Activated CD8-positive, alpha-beta memory T cell treated with anti-CD3 and anti-CD28 coated beads for 36 hours (primary cell): ENCODE data around the gene P2RY13. TPM values are rescaled to one million over a fixed set of nuclear protein-coding genes. Genes with fewer than 3 reads are reported as not detected.

Source experiments
- CTCF ChIA-PET: fragments of 350-600 bp; sonication (Branson Sonifier 250); formaldehyde crosslinking; loops from one replicate; lab custom pipeline; 2021; ENCODE audit warnings: antibody characterized with exemption; lab: Charles Lee
- POLR2A ChIA-PET: fragments of 350-600 bp; sonication (Branson Sonifier 250); formaldehyde crosslinking; loops from one replicate; lab custom pipeline; 2021; ENCODE audit warnings: antibody characterized with exemption; lab: Charles Lee
- total RNA-seq, 2 experiments: library from RNA; stranded (reverse); gene quantifications; one replicate each; pipeline ENCODE4 v1.2.3, GENCODE V29; 2021

P2RY13 gene
- total RNA-seq, 2 experiments from 2014 or later: not detected

DNA sequence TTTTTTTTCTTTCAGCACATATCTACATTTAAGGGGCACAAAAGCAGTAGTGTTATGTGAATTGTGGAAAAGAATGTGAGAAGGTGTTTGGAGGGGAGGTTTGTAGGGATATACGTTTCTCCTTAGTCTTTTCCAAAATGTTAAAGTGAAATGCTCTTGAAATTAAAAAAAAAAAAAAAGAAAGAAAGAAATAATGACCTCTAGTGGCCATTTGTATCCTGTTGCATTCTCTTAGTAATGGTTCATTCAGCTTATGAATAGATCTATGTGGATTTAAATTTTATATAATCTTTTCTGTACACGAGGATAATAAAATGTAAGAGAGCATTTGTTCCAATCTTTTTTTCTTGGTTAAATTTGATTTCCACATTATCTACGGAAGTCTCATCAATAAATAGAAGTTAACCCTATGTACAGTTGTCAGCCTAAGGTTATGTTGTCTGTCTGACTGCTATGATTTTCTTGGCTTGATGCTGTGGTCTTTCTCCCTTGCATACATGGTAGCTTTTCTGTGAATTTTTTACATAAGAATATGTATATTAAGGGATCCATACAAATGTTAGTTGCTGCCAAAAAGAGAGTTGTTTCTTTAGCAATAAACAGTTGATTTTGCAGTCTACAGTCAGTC lies 1.7 kb downstream of the P2RY13 start:
- ChIA-PET POLR2A (interaction anchor here (0.6 to 0.7 kb wide), 2 partner anchors 136 to 147 kb away, joined by 3 read pairs; no protein-coding TSS in a partner anchor), CTCF (interaction anchor here (1.1 to 1.9 kb wide), 4 partner anchors 16 to 160 kb away, joined by 3 to 7 read pairs (median 4); no protein-coding TSS in a partner anchor)

- POLR2A ChIA-PET: no interaction called here
- CTCF ChIA-PET: interaction anchor here (1.3 kb wide), 1 partner anchor 30 kb away, joined by 3 read pairs; no protein-coding TSS in a partner anchor
These were observed 6.8 kb downstream of the P2RY13 start for GRCh38 chr3:151322511-151322910.

- CTCF ChIA-PET: interaction anchor here (0.6 to 2.1 kb wide), 4 partner anchors 10 to 154 kb away, joined by 3 to 5 read pairs (median 3); no protein-coding TSS in a partner anchor
- POLR2A ChIA-PET: no interaction called here
These were observed 7.8 kb downstream of the P2RY13 start for GRCh38 chr3:151321526-151321925.

GRCh38 chr3:151320131-151320530 lies 9.2 kb downstream of the P2RY13 start:
- POLR2A ChIA-PET: no interaction called here

GRCh38 chr3:151319628-151320027 lies 9.7 kb downstream of the P2RY13 start:
- POLR2A ChIA-PET: no interaction called here
- CTCF ChIA-PET: no interaction called here

More at GRCh38 chr3:151320131-151320530, 9.2 kb downstream of the P2RY13 start:
- CTCF ChIA-PET: interaction anchor here (1.4 to 2.1 kb wide), 2 partner anchors 15 to 153 kb away, joined by 5 to 7 read pairs; no protein-coding TSS in a partner anchor

- POLR2A ChIA-PET: no interaction called here
- CTCF ChIA-PET: no interaction called here
These were observed 10.4 kb downstream of the P2RY13 start for GRCh38 chr3:151318991-151319390.

- ChIA-PET CTCF (no interaction called here), POLR2A (no interaction called here)
These were observed 11.0 kb downstream of the P2RY13 start for GRCh38 chr3:151318313-151318712.

- ChIA-PET CTCF (interaction anchor here (0.6 to 2.2 kb wide), 4 partner anchors 9 to 113 kb away, joined by 3 to 11 read pairs (median 6); no protein-coding TSS in a partner anchor), POLR2A (interaction anchor here (0.8 to 1.5 kb wide), 5 partner anchors 9 to 231 kb away, joined by 3 to 16 read pairs (median 4); partner anchors contain the start of gene MED12L)
These were observed 12.9 kb downstream of the P2RY13 start, which contains the start of gene GPR87 for GRCh38 chr3:151316267-151316991. Gene GPR87, minus strand, starts transcription at chr3:151316820. Its CDS starts 16,720 bp downstream, at chr3:151300100.

- POLR2A ChIA-PET: interaction anchor here (0.8 to 1.5 kb wide), 4 partner anchors 8 to 120 kb away, joined by 3 to 16 read pairs (median 6); no protein-coding TSS in a partner anchor
These were observed 13.5 kb downstream of the P2RY13 start for GRCh38 chr3:151315846-151316245.

GRCh38 chr3:151315136-151315535 lies 14.2 kb downstream of the P2RY13 start:
- ChIA-PET CTCF (interaction anchor here (2.2 kb wide), 1 partner anchor 8 kb away, joined by 5 read pairs; no protein-coding TSS in a partner anchor), POLR2A (no interaction called here)

More at GRCh38 chr3:151315846-151316245, 13.5 kb downstream of the P2RY13 start:
- CTCF ChIA-PET: interaction anchor here (0.6 to 2.2 kb wide), 3 partner anchors 9 to 112 kb away, joined by 3 to 11 read pairs (median 5); no protein-coding TSS in a partner anchor

DNA sequence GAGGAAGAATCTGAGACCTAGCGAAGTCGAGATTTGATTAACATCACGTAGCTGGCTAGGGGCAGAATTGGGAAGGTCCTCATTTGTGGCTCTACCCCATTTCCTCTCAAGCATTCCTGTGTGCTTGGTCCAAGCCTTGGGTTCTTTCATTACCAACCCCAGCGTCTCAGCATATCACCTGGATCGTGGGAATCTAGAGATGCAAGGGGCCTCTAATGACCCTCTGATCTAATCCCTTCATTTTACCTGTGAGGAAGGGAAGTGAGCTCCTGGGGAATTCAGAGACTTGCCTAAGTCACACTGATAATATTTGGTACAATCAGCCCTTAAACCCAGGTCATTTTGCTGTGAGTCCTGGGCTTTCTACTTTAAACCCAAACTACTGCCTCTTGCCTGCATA lies 14.8 kb downstream of the P2RY13 start:
- CTCF ChIA-PET: no interaction called here

GRCh38 chr3:151314137-151314536 lies 15.2 kb downstream of the P2RY13 start:
- CTCF ChIA-PET: no interaction called here
- POLR2A ChIA-PET: interaction anchor here (0.9 kb wide), 1 partner anchor 12 kb away, joined by 3 read pairs; no protein-coding TSS in a partner anchor

More for the DNA sequence above, 14.8 kb downstream of the P2RY13 start:
- POLR2A ChIA-PET: no interaction called here

- ChIA-PET CTCF (no interaction called here), POLR2A (interaction anchor here (0.6 to 0.9 kb wide), 2 partner anchors 11 to 35 kb away, joined by 3 read pairs; no protein-coding TSS in a partner anchor)
These were observed 16.4 kb downstream of the P2RY13 start for GRCh38 chr3:151312972-151313371.

GRCh38 chr3:151309566-151309965 lies 19.8 kb downstream of the P2RY13 start:
- ChIA-PET POLR2A (interaction anchor here (1.0 kb wide), 1 partner anchor 108 kb away, joined by 3 read pairs; no protein-coding TSS in a partner anchor), CTCF (interaction anchor here (1.4 kb wide), 1 partner anchor 18 kb away, joined by 4 read pairs; no protein-coding TSS in a partner anchor)

- ChIA-PET CTCF (interaction anchor here (1.4 kb wide), 1 partner anchor 9 kb away, joined by 5 read pairs; the partner anchor contains the start of gene GPR87), POLR2A (interaction anchor here (0.6 to 1.3 kb wide), 3 partner anchors 9 to 123 kb away, joined by 3 to 8 read pairs (median 3); partner anchors contain the start of gene GPR87)
These were observed 21.5 kb downstream of the P2RY13 start for GRCh38 chr3:151307583-151308488.

- CTCF ChIA-PET: interaction anchor here (1.4 kb wide), 1 partner anchor 9 kb away, joined by 5 read pairs; the partner anchor contains the start of gene GPR87
- POLR2A ChIA-PET: interaction anchor here (0.6 to 1.3 kb wide), 3 partner anchors 9 to 123 kb away, joined by 3 to 8 read pairs (median 3); partner anchors contain the start of gene GPR87
These were observed 22.2 kb downstream of the P2RY13 start for GRCh38 chr3:151307131-151307530.

GRCh38 chr3:151306168-151306810 lies 23.1 kb downstream of the P2RY13 start:
- POLR2A ChIA-PET: interaction anchor here (2.6 kb wide), 1 partner anchor 10 kb away, joined by 16 read pairs; the partner anchor contains the start of gene GPR87
- CTCF ChIA-PET: interaction anchor here (1.2 to 2.0 kb wide), 5 partner anchors 10 to 143 kb away, joined by 3 to 7 read pairs (median 5); partner anchors contain the start of gene GPR87
